ENCODE results near the gene CYB5R4. TPM values are rescaled to one million over a fixed set of nuclear protein-coding genes. Genes with fewer than 3 reads are reported as not detected.

The CYB5R4 gene
- polyA plus RNA-seq, 1 of the 3 experiments (the other 2 are of a cell fraction), result 3.3 TPM

DNA sequence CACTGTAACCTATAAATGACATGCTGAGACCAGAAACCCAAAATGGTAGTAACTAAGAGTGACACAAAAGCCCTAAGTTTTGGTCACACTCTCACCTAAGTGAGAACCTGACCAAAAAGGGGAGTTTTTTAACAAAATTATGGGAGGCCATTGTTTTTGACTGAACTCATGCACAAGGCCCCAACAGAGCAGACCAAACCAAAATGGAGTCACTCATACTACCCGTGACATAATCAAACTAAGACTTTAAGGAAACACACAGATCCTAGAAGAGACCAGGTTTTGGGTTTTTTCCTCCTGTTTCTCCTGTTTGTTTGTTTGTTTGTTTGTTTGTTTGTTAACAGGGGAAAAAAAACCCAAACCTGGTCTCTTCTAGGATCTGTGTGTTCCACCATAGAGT lies 124.9 kb downstream of the CYB5R4 start:
- peaks cover 0 to 2% of the 10 kb centered on the region in 2 experiments; a peak in 1 of 4 replicates for H3K4me1 ChIP-seq (ENCODE audit: control insufficient read depth in 1 of 2, insufficient read depth in 2 of 2, low read depth in 1 of 2, low read length in 1 of 2)
- no peaks in the 10 kb centered on the region for H4K20me1 ChIP-seq (ENCODE audit: insufficient read depth)
- H3K9ac ChIP-seq, result no peak overlapping the region
- no peak overlapping the region for H3K4me2 ChIP-seq
- H3K36me3 ChIP-seq (replicated peaks in 1 of 2; ENCODE audit: control insufficient read depth in 1 of 2, insufficient read depth in 2 of 2, low read length in 1 of 2), result no peaks in the 10 kb centered on the region
- H3K27ac ChIP-seq (ENCODE audit: low read depth in 2 of 2, low read length in 1 of 2), result no peak overlapping the region
- ChIA-PET CTCF (no interaction called here), POLR2A (no interaction called here)
- no peaks in the 10 kb centered on the region for H3F3A ChIP-seq (replicated peaks; ENCODE audit: insufficient read depth)
- TF ChIP-seq SIN3A (IDR thresholded peaks at IDR 0.05; ENCODE audit: borderline replicate concordance, low read depth, low read length), result no peak
- no peak for TF ChIP-seq FOXM1 (IDR thresholded peaks at IDR 0.05; ENCODE audit: low read depth)
- no peak for TF ChIP-seq POLR2AphosphoS5 (IDR thresholded peaks at IDR 0.05; ENCODE audit: low read depth, low read length)
- TF ChIP-seq, protein P1, sequence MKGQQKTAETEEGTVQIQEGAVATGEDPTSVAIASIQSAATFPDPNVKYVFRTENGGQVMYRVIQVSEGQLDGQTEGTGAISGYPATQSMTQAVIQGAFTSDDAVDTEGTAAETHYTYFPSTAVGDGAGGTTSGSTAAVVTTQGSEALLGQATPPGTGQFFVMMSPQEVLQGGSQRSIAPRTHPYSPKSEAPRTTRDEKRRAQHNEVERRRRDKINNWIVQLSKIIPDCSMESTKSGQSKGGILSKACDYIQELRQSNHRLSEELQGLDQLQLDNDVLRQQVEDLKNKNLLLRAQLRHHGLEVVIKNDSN (IDR thresholded peaks at IDR 0.05; ENCODE audit: borderline replicate concordance, low read depth), result no peak
- TF ChIP-seq NFIC (IDR thresholded peaks at IDR 0.05; ENCODE audit: borderline replicate concordance), result no peak
- TF ChIP-seq RXRA (IDR thresholded peaks at IDR 0.05; ENCODE audit: borderline replicate concordance, low read depth), result no peak
- no peak for TF ChIP-seq TCF12 (IDR thresholded peaks at IDR 0.05)
- no peak for TF ChIP-seq FOSL2 (IDR thresholded peaks at IDR 0.05; ENCODE audit: borderline replicate concordance, low read depth)
- no peak for TF ChIP-seq YY1 (IDR thresholded peaks at IDR 0.05; ENCODE audit: low read depth)
- TF ChIP-seq EZH2phosphoT487 (IDR thresholded peaks at IDR 0.05; ENCODE audit: borderline replicate concordance, low read depth), result no peak
- TF ChIP-seq, protein P2, sequence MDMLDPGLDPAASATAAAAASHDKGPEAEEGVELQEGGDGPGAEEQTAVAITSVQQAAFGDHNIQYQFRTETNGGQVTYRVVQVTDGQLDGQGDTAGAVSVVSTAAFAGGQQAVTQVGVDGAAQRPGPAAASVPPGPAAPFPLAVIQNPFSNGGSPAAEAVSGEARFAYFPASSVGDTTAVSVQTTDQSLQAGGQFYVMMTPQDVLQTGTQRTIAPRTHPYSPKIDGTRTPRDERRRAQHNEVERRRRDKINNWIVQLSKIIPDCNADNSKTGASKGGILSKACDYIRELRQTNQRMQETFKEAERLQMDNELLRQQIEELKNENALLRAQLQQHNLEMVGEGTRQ (IDR thresholded peaks at IDR 0.05; ENCODE audit: borderline replicate concordance, low read depth, low read length), result no peak
- no peak for TF ChIP-seq GATA2 (CRISPR knock-in tag; IDR thresholded peaks at IDR 0.05)
- TF ChIP-seq, protein P3, sequence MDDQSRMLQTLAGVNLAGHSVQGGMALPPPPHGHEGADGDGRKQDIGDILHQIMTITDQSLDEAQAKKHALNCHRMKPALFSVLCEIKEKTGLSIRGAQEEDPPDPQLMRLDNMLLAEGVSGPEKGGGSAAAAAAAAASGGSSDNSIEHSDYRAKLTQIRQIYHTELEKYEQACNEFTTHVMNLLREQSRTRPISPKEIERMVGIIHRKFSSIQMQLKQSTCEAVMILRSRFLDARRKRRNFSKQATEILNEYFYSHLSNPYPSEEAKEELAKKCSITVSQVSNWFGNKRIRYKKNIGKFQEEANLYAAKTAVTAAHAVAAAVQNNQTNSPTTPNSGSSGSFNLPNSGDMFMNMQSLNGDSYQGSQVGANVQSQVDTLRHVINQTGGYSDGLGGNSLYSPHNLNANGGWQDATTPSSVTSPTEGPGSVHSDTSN (IDR thresholded peaks at IDR 0.05), result no peak
- no peak for TF ChIP-seq FOXJ3 (CRISPR knock-in tag; IDR thresholded peaks at IDR 0.05)
- no peaks in the 10 kb centered on the region for H3K79me2 ChIP-seq (ENCODE audit: insufficient read depth)
- WGBS (ENCODE audit: low lambda C conversion rate), result 56% methylated on average over 1 of the region's 1 CpG
- no peaks in the 10 kb centered on the region for H3K9me3 ChIP-seq
- no peak overlapping the region for H3K4me3 ChIP-seq (ENCODE audit: low read depth in 2 of 2, low read length in 1 of 2)
- no peaks in the 10 kb centered on the region for H3K27me3 ChIP-seq (ENCODE audit: insufficient read depth)
- H3K9me2 ChIP-seq, result no peaks in the 10 kb centered on the region
- no peak overlapping the region for H2AFZ ChIP-seq (ENCODE audit: low read depth)
- DNase-seq, result no peak

DNA sequence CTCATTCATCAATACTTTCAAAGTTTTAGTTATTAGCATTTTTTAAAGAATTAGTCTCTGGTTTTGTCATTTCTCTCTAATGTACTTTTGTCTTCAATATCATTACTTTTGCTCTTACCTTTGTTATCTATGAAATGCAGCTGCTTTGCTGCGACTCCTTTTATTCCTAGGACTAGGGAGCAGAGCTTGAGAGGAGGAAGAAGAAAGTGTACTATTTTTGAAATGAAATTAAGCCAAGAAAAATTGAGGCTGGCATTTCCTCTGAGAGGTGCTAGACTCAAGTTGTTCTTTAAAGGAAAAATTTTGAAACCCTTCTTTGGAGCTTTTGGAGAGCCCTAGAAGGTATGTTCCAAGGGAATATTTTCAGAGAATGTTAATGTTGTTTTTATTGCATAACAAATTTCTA lies 125.8 kb downstream of the CYB5R4 start:
- no peaks in the 10 kb centered on the region for H3K36me3 ChIP-seq (replicated peaks in 1 of 2; ENCODE audit: control insufficient read depth in 1 of 2, insufficient read depth in 2 of 2, low read length in 1 of 2)
- H3K79me2 ChIP-seq (ENCODE audit: insufficient read depth), result no peaks in the 10 kb centered on the region
- H3K4me1 ChIP-seq (ENCODE audit: control insufficient read depth in 1 of 2, insufficient read depth in 2 of 2, low read depth in 1 of 2, low read length in 1 of 2), result peaks cover 0 to 2% of the 10 kb centered on the region in 2 experiments; a peak in 1 of 4 replicates
- H3K9me2 ChIP-seq, result no peaks in the 10 kb centered on the region
- no peak for DNase-seq
- no peaks in the 10 kb centered on the region for H4K20me1 ChIP-seq (ENCODE audit: insufficient read depth)
- no peaks in the 10 kb centered on the region for H3F3A ChIP-seq (replicated peaks; ENCODE audit: insufficient read depth)
- H3K4me2 ChIP-seq, result no peak overlapping the region
- 23% methylated on average over 1 of the region's 1 CpG for WGBS (ENCODE audit: low lambda C conversion rate)
- TF ChIP-seq TEAD4 (IDR thresholded peaks at IDR 0.05; ENCODE audit: borderline replicate concordance, insufficient read depth) (no peak), MEF2A (IDR thresholded peaks at IDR 0.05; ENCODE audit: borderline replicate concordance, low read depth) (no peak), SIN3A (IDR thresholded peaks at IDR 0.05; ENCODE audit: borderline replicate concordance, low read depth, low read length) (no peak), GATA2 (CRISPR knock-in tag; IDR thresholded peaks at IDR 0.05) (no peak), RFX5 (IDR thresholded peaks at IDR 0.05; ENCODE audit: low read length) (no peak), JUND (IDR thresholded peaks at IDR 0.05) (no peak), FOSL2 (IDR thresholded peaks at IDR 0.05; ENCODE audit: borderline replicate concordance, low read depth) (no peak), POLR2AphosphoS5 (IDR thresholded peaks at IDR 0.05; ENCODE audit: low read depth, low read length) (no peak), YY1 (IDR thresholded peaks at IDR 0.05; ENCODE audit: low read depth) (no peak), NRF1 (IDR thresholded peaks at IDR 0.05; ENCODE audit: low read depth, low read length) (no peak), CHD2 (IDR thresholded peaks at IDR 0.05; ENCODE audit: low read length, partially characterized antibody) (no peak), RAD21 (IDR thresholded peaks at IDR 0.05; ENCODE audit: low read length) (no peak)
- TF ChIP-seq, protein P4, sequence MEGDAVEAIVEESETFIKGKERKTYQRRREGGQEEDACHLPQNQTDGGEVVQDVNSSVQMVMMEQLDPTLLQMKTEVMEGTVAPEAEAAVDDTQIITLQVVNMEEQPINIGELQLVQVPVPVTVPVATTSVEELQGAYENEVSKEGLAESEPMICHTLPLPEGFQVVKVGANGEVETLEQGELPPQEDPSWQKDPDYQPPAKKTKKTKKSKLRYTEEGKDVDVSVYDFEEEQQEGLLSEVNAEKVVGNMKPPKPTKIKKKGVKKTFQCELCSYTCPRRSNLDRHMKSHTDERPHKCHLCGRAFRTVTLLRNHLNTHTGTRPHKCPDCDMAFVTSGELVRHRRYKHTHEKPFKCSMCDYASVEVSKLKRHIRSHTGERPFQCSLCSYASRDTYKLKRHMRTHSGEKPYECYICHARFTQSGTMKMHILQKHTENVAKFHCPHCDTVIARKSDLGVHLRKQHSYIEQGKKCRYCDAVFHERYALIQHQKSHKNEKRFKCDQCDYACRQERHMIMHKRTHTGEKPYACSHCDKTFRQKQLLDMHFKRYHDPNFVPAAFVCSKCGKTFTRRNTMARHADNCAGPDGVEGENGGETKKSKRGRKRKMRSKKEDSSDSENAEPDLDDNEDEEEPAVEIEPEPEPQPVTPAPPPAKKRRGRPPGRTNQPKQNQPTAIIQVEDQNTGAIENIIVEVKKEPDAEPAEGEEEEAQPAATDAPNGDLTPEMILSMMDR (IDR thresholded peaks at IDR 0.05), result no peak
- TF ChIP-seq, protein P2 (IDR thresholded peaks at IDR 0.05; ENCODE audit: borderline replicate concordance, low read depth, low read length), result no peak
- TF ChIP-seq, protein P1 (IDR thresholded peaks at IDR 0.05; ENCODE audit: borderline replicate concordance, low read depth), result no peak
- no peaks in the 10 kb centered on the region for H3K9me3 ChIP-seq
- no peak overlapping the region for H3K4me3 ChIP-seq (ENCODE audit: low read depth in 2 of 2, low read length in 1 of 2)
- H3K27ac ChIP-seq (ENCODE audit: low read depth in 2 of 2, low read length in 1 of 2), result no peak overlapping the region
- POLR2A ChIA-PET, result no interaction called here
- no peaks in the 10 kb centered on the region for H3K27me3 ChIP-seq (ENCODE audit: insufficient read depth)
- no peak overlapping the region for H2AFZ ChIP-seq (ENCODE audit: low read depth)
- no peak overlapping the region for H3K9ac ChIP-seq
- CTCF ChIA-PET, result no interaction called here
